ENCODE results near the gene GMDS.

GMDS gene

GRCh38 chr6:1592852-1593251, 652.6 kb downstream of the GMDS start:
- Histone ChIP-seq H3K4me3 (ENCODE audit: low read length, poor library complexity, severe bottlenecking) (no peak overlapping the region), H3K9me3 (ENCODE audit: insufficient read depth, low read depth, low read length) (no peaks in the 10 kb centered on the region), H3K9me2 (replicated peaks; ENCODE audit: low read depth, low read length) (no peaks in the 10 kb centered on the region), H3K4me1 (ENCODE audit: insufficient read depth, low read length, poor library complexity, severe bottlenecking) (peaks cover 21% of the 10 kb centered on the region), H3K27me3 (ENCODE audit: insufficient read depth, low read length, poor library complexity, severe bottlenecking) (no peaks in the 10 kb centered on the region), H3K79me2 (ENCODE audit: insufficient read depth, low read length) (no peaks in the 10 kb centered on the region), H4K20me1 (ENCODE audit: insufficient read depth, low read length, poor library complexity, severe bottlenecking) (no peaks in the 10 kb centered on the region), H3K9ac (ENCODE audit: low read depth, low read length, poor library complexity, severe bottlenecking) (no peak overlapping the region), H3K36me3 (ENCODE audit: insufficient read depth, low read length) (no peaks in the 10 kb centered on the region), H3K4me2 (ENCODE audit: low read depth, low read length, poor library complexity, severe bottlenecking) (no peak overlapping the region), H3F3A (ENCODE audit: low read depth) (no peaks in the 10 kb centered on the region), H2AFZ (ENCODE audit: low read length) (no peak overlapping the region)
- TF ChIP-seq EZH2phosphoT487 (IDR thresholded peaks at IDR 0.05; ENCODE audit: borderline replicate concordance) = no peak
- no peak for TF ChIP-seq CTCF (conservative IDR thresholded peaks at IDR 0.05; ENCODE audit: low read length)

GRCh38 chr6:1591926-1592325, 653.5 kb downstream of the GMDS start:
- Histone ChIP-seq H3K36me3 (ENCODE audit: insufficient read depth, low read length) (no peaks in the 10 kb centered on the region), H3K4me1 (ENCODE audit: insufficient read depth, low read length, poor library complexity, severe bottlenecking) (peaks cover 21% of the 10 kb centered on the region), H3K27me3 (ENCODE audit: insufficient read depth, low read length, poor library complexity, severe bottlenecking) (no peaks in the 10 kb centered on the region), H3K4me3 (ENCODE audit: low read length, poor library complexity, severe bottlenecking) (no peak overlapping the region), H3K79me2 (ENCODE audit: insufficient read depth, low read length) (no peaks in the 10 kb centered on the region), H4K20me1 (ENCODE audit: insufficient read depth, low read length, poor library complexity, severe bottlenecking) (no peaks in the 10 kb centered on the region), H3F3A (ENCODE audit: low read depth) (no peaks in the 10 kb centered on the region), H3K9ac (ENCODE audit: low read depth, low read length, poor library complexity, severe bottlenecking) (no peak overlapping the region), H3K9me3 (ENCODE audit: insufficient read depth, low read depth, low read length) (no peaks in the 10 kb centered on the region), H3K4me2 (ENCODE audit: low read depth, low read length, poor library complexity, severe bottlenecking) (no peak overlapping the region), H2AFZ (ENCODE audit: low read length) (no peak overlapping the region), H3K9me2 (replicated peaks; ENCODE audit: low read depth, low read length) (no peaks in the 10 kb centered on the region)
- TF ChIP-seq EZH2phosphoT487 (IDR thresholded peaks at IDR 0.05; ENCODE audit: borderline replicate concordance) = no peak
- TF ChIP-seq CTCF (conservative IDR thresholded peaks at IDR 0.05; ENCODE audit: low read length) = no peak

- H3K27me3 ChIP-seq (ENCODE audit: insufficient read depth, low read length, poor library complexity, severe bottlenecking) = no peaks in the 10 kb centered on the region
- no peak for TF ChIP-seq EZH2phosphoT487 (IDR thresholded peaks at IDR 0.05; ENCODE audit: borderline replicate concordance)
- no peak for TF ChIP-seq CTCF (conservative IDR thresholded peaks at IDR 0.05; ENCODE audit: low read length)
These were observed 654.2 kb downstream of the GMDS start for GRCh38 chr6:1591243-1591642.

More at GRCh38 chr6:1591243-1591642, 654.2 kb downstream of the GMDS start:
- no peak overlapping the region for H3K4me3 ChIP-seq (ENCODE audit: low read length, poor library complexity, severe bottlenecking)
- no peak overlapping the region for H2AFZ ChIP-seq (ENCODE audit: low read length)
- H3K9me3 ChIP-seq (ENCODE audit: insufficient read depth, low read depth, low read length) = no peaks in the 10 kb centered on the region
- no peak overlapping the region for H3K9ac ChIP-seq (ENCODE audit: low read depth, low read length, poor library complexity, severe bottlenecking)
- peaks cover 17% of the 10 kb centered on the region for H3K4me1 ChIP-seq (ENCODE audit: insufficient read depth, low read length, poor library complexity, severe bottlenecking)
- H3K9me2 ChIP-seq (replicated peaks; ENCODE audit: low read depth, low read length) = no peaks in the 10 kb centered on the region
- H3F3A ChIP-seq (ENCODE audit: low read depth) = no peaks in the 10 kb centered on the region
- no peaks in the 10 kb centered on the region for H3K36me3 ChIP-seq (ENCODE audit: insufficient read depth, low read length)
- H3K4me2 ChIP-seq (ENCODE audit: low read depth, low read length, poor library complexity, severe bottlenecking) = no peak overlapping the region
- no peaks in the 10 kb centered on the region for H3K79me2 ChIP-seq (ENCODE audit: insufficient read depth, low read length)
- H4K20me1 ChIP-seq (ENCODE audit: insufficient read depth, low read length, poor library complexity, severe bottlenecking) = no peaks in the 10 kb centered on the region

Measured in Loucy (cell line).